Measurements from ENCODE around the gene DPYSL4.

The DPYSL4 gene

DNA sequence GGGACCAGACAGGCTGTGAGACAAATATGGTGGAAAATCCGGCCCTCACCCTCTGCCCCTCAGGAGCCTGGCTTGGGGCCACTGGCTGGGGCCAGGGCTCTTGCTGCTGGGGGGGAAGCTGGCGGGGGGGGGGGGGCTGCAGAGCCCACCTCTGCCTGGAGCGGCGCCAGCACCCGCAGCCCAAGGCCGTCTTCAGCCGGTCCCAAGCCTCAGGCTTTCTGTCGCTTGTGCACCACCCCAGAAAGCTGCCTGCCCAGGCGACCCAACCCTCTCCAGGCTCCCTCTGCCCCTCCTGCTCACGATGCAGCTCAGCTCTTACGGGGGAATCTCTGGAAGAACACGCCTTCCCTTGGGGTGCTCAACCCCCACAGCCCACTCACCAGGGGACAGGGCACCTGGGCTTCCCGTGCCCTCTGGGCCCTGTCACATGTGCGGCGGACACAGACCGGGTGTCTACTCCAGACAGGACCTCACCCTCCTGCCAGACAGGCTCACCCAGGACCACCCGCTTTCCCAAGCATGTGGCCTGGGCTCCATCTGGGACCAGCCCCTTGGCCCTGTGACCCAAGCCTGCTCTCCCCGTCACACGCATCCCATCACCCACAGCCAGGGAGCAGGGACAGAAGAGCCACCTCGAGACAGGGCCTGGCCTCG, 43.9 kb downstream of the DPYSL4 start:
- DNase-seq = no peak

- DNase-seq = no peak
Measured at GRCh38 chr10:132231656-132232022, 44.9 kb downstream of the DPYSL4 start.

- peak in 1 of 2 donors; percentile 41 for DNase-seq
Measured at GRCh38 chr10:132232023-132232951, 45.5 kb downstream of the DPYSL4 start.

GRCh38 chr10:132232981-132233380, 46.2 kb downstream of the DPYSL4 start:
- no peak for DNase-seq

GRCh38 chr10:132233501-132234085, 46.8 kb downstream of the DPYSL4 start:
- DNase-seq = no peak

DNA sequence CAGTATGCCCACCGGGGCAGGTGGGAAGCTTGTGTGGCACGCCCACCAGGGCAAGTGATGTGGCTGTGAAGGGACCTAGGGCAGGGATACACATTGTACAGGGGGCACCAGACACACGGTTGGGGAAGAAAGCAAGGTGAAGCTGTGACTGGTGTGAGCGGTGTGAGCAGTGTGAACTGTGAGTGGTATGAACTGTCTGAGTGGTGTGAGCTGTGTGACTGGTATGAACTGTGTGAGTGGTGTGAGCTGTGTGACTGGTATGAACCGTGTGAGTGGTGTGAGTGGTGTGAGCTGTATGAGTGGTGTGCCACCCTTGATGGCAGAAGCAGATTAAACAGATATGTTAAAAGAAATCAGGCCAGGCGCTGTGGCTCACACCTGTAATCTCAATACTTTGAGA, 48.1 kb downstream of the DPYSL4 start:
- DNase-seq = no peak

DNA sequence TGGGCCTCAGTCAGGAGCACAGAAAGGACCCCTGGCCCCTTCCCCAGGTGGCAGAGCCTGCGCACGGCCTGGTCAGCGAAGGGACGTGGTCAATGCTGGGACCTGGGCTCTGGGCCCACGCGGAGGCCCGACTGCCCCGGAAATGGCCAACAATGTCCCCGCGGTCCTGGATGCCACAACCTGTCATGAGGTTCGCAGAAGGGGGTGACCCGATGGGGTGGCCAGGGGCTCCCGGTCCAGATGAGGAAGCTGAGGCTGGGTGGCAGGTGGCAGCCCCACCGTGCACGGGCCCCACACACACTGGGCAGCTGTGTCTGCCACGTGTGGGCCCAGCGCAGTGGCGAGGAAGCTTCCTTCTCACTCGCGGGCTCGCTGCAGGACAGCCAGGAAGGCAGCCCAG, 49.4 kb downstream of the DPYSL4 start:
- DNase-seq = no peak

DNA sequence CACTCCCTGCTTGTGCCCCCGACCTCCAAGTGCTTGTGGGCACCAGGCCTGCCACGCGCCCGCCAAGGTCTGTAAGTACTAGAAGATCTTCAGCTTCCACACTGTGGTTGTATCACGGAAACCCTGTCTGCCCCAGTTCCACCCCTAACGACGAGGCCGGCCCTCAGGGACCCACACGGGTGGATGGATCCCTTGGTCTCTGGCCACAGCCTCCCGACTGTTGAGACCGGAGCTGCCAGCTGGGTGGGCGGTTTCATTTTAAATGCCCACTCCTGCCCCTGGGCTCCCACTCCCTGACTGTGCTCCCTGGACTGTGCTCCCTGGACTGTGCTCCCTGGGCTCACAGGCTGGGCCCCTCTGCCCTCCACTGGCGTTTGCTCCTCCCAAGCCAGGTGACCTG, 50.1 kb downstream of the DPYSL4 start:
- DNase-seq = no peak

GRCh38 chr10:132237396-132237795, 50.6 kb downstream of the DPYSL4 start:
- no peak for DNase-seq

GRCh38 chr10:132237871-132238270, 51.1 kb downstream of the DPYSL4 start:
- no peak for DNase-seq

DNA sequence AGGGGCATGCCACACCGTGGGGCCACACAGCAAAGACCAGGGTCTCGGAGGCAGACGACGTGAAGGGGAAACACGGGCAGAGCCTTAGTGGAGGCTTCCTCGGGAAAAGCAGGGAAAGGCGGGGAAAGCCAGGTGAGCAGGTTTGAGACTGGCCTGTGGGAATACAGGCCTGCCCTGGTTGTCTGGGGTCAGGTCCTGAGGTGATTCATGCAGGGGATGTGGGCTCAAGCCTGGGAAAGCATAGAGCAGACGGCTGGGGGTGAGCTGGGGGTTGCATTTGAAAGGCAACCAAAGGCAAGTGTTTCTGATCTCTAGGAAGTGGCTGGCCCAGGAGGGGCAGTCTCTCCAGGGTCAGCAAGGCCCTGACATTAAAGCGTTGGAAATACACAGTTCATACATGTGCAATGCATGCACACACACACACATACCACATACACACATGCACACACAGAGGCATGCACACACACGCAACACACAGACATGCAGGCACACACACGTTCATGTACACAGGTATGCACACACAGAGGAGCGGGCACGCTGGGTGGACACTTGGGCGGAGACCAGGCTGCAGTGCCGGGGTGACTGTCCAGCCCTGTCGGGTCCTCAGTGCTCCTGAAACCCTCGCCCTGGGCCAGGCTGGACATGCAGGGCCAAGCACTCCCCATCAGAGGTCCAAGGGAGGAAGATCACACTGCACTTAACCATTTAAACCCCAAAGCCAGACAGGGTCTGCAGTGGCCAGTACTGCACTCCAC, 51.8 kb downstream of the DPYSL4 start:
- no peak for DNase-seq

DNA sequence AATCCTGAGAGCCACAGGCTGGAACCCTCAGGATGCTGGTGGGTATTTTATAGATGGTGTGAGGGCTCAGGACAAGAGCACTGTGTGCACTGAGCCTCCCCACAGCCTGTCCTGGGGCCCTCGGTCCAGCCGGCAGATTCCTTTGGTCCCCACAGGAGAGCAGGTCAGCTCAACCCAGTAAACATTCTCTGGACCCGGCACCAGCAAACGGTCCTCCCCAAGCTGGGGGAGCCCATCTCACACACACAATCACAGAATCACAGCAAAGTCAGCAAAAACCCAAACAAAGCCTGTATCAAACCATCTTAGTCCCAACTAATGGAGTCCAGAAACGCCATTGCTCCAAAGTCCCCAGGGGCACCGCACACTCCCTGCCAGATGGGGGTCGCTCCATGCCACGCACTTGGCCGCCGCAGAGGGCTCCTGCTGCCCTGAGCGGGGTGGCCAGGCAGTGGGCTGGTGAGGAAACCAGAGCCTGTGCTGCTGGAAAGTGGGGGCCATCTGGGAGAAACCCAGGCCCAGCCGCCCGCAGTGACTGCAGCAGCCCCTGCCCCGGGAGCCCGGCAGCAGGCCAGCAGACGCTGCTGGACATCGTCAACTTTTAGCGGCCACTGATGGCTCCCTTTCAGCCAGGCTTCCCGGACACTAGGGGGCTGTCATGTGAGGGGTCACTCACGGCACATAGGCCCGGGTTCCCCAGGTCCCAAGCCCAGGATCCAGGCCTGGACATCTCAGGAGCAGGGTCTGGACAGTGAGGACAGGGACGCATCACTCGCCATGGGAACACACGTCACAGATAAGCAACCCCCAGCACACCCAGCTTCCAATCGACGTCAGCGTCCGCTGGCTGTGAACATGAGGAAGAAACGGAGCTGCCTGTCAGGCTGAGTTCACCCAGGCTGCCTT, 52.6 kb downstream of the DPYSL4 start:
- no peak for DNase-seq

DNA sequence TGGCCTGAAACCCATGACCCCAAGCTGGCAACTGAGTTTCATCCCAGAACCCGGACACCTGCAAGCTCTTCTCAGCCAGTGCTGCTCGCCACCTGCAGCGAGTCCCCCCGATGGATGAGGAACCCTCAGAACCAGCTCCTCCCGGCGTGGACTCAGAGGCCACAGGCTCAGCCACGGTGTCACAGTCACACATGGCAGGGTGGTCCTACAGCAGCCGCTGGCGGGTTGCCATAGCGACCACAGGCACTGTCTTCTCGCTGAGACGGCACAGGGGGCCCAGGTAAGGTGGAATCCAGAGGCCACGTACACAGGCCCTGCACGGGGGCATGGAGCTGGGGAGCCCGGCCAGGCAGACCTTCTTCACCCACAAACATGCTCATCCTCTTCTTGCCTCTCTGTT, 53.4 kb downstream of the DPYSL4 start:
- no peak for DNase-seq

GRCh38 chr10:132240581-132240980, 53.8 kb downstream of the DPYSL4 start:
- no peak for DNase-seq

GRCh38 chr10:132241086-132241485, 54.3 kb downstream of the DPYSL4 start:
- no peak for DNase-seq

GRCh38 chr10:132241496-132241895, 54.7 kb downstream of the DPYSL4 start:
- no peak for DNase-seq

DNA sequence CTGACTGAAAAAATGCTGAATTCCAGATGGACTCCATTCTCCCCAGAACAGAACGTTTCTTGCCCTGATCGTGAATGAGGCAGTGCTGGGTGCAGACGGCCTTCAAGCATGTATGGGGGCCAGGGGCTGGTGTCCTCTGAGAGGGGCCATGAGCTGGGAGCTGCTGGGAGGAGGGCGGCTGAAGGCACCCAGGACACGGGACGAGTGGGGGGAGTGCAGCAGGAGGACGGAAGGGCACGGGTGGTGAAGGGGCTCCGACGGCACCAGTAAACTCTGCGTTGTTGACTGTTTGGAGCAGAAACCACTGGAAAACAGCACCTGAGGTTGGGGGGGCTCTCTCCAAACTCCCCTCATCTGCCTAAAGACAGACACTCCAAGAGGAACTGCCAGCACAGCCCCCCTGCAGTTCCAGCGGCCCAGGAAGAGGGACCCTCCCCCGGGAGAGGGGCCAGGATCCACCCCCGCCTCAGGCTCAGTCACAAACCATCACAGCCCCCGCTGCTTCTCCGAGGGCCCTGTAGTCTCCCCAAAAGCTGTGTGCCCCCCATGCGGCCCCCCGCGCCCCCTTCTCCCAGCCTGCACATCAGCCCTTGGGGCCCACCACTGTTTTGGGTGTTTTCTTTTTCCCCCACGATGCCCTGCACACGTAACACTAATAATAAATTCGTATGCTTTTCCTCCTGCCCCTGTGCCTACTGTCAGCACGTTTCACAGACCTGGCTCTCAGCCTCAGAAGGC, 55.5 kb downstream of the DPYSL4 start:
- no peak for DNase-seq

GRCh38 chr10:132243141-132243540, 56.4 kb downstream of the DPYSL4 start:
- no peak for DNase-seq

GRCh38 chr10:132243626-132244025, 56.9 kb downstream of the DPYSL4 start:
- DNase-seq = no peak

- no peak for DNase-seq
Measured at GRCh38 chr10:132245056-132245455, 58.3 kb downstream of the DPYSL4 start.

GRCh38 chr10:132246296-132246695, 59.5 kb downstream of the DPYSL4 start:
- no peak for DNase-seq

Data from stimulated activated CD4-positive, alpha-beta T cell treated with anti-CD3 and anti-CD28 coated beads, Interleukin-2, amount 100 ng/mL, for 24 hours (primary cell).